Neutrophil (primary cell): ENCODE data around the gene CFAP47.
"Not testable (repeated sequence)": the region's sequence is repeated elsewhere in the genome, so short reads cannot be mapped to it uniquely, and the experiment has no call there.

Experiments used
- H3K27ac ChIP-seq: fragments of 200-600 bp; sonication (generic); 2 replicates; pipeline ENCODE4 v1.5.1; 2016; ENCODE audit warnings: mild to moderate bottlenecking, moderate library complexity
- H3K27me3 ChIP-seq: fragments of 200-600 bp; sonication (generic); 2 replicates; pipeline ENCODE4 v1.6.0; 2016; ENCODE audit warnings: mild to moderate bottlenecking
- H3K36me3 ChIP-seq: fragments of 200-600 bp; sonication (generic); 2 replicates; pipeline ENCODE4 v1.5.1; 2017
- H3K4me1 ChIP-seq, 2 experiments: fragments of 200-600 bp in 1 of 2; sonication (generic) in 1 of 2; 1 replicate in 1 of 2; 2 replicates in 1 of 2; pipeline versions ENCODE4 v1.5.1 to v1.6.1; 2013 to 2016; ENCODE audit warnings: low read depth in 1 of 2, low read length in 1 of 2, mild to moderate bottlenecking in 1 of 2, moderate library complexity in 1 of 2; ENCODE audit not compliant: control insufficient read depth in 1 of 2, insufficient read depth in 1 of 2
- H3K4me3 ChIP-seq, 2 experiments: fragments of 200-600 bp in 1 of 2; sonication (generic) in 1 of 2; 1 replicate in 1 of 2; 2 replicates in 1 of 2; pipeline ENCODE4 v1.5.1; 2013 to 2016; ENCODE audit warnings: low read depth in 1 of 2, low read length in 1 of 2, mild to moderate bottlenecking in 1 of 2, moderate library complexity in 1 of 2
- H3K9me3 ChIP-seq: fragments of 200-600 bp; sonication (generic); 2 replicates; pipeline ENCODE4 v1.5.1; 2016
- TF ChIP-seq, protein P1 (sequence below): fragments of 200-600 bp; sonication (generic); IDR thresholded peaks from 2 replicates; pipeline ENCODE4 v1.5.1; 2016; ENCODE audit warnings: antibody characterized with exemption

The CFAP47 gene

DNA sequence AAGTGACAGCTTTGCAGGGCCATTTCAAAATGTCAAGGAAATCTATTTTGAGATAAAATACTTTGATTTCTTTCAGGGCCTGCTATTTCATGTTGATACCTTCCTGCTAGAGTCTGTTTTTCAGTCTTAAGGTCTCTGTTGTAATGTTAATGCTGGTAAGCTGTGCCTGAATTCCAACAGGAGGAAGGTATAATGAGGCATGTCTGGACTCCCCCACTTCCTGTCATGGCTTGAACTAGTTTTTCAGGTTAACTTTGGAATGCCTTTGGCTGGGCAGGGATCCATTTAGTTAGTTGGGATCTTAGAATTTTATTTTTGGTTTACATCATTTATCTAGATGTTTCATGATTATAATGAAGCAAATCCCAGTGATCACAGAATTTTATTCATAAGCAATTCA, 279.0 kb downstream of the CFAP47 start:
- H3K9me3 ChIP-seq, result no peaks in the 10 kb centered on the region
- H3K4me1 ChIP-seq, result no peaks in the 10 kb centered on the region
- no peak overlapping the region for H3K27ac ChIP-seq
- H3K4me3 ChIP-seq, result no peak overlapping the region
- H3K27me3 ChIP-seq, result no peaks in the 10 kb centered on the region
- no peaks in the 10 kb centered on the region for H3K36me3 ChIP-seq
- TF ChIP-seq, protein P1, sequence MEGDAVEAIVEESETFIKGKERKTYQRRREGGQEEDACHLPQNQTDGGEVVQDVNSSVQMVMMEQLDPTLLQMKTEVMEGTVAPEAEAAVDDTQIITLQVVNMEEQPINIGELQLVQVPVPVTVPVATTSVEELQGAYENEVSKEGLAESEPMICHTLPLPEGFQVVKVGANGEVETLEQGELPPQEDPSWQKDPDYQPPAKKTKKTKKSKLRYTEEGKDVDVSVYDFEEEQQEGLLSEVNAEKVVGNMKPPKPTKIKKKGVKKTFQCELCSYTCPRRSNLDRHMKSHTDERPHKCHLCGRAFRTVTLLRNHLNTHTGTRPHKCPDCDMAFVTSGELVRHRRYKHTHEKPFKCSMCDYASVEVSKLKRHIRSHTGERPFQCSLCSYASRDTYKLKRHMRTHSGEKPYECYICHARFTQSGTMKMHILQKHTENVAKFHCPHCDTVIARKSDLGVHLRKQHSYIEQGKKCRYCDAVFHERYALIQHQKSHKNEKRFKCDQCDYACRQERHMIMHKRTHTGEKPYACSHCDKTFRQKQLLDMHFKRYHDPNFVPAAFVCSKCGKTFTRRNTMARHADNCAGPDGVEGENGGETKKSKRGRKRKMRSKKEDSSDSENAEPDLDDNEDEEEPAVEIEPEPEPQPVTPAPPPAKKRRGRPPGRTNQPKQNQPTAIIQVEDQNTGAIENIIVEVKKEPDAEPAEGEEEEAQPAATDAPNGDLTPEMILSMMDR, result no peak

DNA sequence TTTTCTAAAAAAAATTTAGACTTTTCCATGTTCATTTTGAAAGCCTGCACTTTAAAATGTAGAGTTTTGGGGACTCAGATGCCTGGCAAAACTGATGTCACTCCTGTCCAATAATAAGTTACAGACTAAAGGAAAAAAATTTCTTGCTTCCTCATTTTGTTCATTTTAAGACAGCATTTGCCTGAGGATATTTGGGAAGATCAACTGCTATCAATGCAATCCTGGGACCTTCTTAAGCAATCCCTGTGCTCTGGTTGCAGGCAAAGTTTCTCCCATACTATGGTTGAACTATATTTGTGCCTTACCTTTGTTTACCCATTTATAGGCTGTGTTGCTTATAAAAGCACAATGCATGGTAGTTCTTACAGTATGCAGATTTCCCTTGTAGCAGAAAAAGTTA, 280.4 kb downstream of the CFAP47 start:
- Histone ChIP-seq H3K4me1 (no peaks in the 10 kb centered on the region), H3K27ac (no peak overlapping the region), H3K9me3 (no peaks in the 10 kb centered on the region), H3K36me3 (no peaks in the 10 kb centered on the region), H3K4me3 (no peak overlapping the region), H3K27me3 (no peaks in the 10 kb centered on the region)
- TF ChIP-seq, protein P1, result no peak

DNA sequence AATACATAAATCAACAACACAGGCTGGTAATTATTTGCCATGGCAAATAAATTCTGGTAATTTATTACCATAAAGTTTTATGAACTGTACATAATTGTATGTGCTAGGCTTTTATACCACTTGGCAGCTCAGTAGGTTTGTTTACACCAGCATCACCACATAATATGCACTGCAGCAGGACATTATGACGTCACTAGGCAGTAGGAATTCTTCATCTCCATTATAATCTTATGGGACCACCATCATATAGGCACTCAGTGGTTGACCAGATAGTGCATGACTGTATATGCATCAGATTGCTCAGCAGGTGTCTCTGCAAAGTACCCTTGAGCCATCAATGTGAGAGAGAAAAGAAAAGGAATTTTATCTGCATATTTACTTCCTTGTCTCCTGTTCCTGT, 295.4 kb downstream of the CFAP47 start:
- no peaks in the 10 kb centered on the region for H3K9me3 ChIP-seq
- no peak overlapping the region for H3K27ac ChIP-seq

DNA sequence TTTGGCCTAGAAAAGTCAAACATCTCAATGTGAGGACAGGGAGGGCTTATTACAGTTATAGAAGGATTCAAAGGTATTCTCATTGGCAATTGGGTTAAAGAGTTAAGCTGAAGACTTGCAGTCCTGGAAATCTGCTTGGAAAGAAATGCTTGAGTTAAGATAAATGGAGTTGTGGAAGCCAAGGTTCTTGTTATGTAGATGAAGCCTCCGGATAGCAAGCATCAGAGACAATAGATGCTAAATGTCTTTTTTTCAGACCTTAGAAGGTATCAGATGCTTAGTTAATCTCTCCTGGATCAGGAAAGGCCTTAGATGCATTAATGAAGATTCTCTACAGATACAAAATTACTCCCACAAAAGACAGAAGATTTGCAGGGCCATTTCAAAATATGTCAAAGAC, 299.3 kb downstream of the CFAP47 start:
- H3K36me3 ChIP-seq, result no peaks in the 10 kb centered on the region
- H3K9me3 ChIP-seq, result no peaks in the 10 kb centered on the region
- H3K27me3 ChIP-seq, result no peaks in the 10 kb centered on the region
- no peak overlapping the region for H3K27ac ChIP-seq
- no peaks in the 10 kb centered on the region for H3K4me1 ChIP-seq
- no peak overlapping the region for H3K4me3 ChIP-seq
- TF ChIP-seq, protein P1, result no peak

More for the DNA sequence above, 295.4 kb downstream of the CFAP47 start:
- Histone ChIP-seq H3K27me3 (no peaks in the 10 kb centered on the region), H3K4me3 (no peak overlapping the region), H3K4me1 (no peaks in the 10 kb centered on the region), H3K36me3 (no peaks in the 10 kb centered on the region)
- TF ChIP-seq, protein P1, result no peak

DNA sequence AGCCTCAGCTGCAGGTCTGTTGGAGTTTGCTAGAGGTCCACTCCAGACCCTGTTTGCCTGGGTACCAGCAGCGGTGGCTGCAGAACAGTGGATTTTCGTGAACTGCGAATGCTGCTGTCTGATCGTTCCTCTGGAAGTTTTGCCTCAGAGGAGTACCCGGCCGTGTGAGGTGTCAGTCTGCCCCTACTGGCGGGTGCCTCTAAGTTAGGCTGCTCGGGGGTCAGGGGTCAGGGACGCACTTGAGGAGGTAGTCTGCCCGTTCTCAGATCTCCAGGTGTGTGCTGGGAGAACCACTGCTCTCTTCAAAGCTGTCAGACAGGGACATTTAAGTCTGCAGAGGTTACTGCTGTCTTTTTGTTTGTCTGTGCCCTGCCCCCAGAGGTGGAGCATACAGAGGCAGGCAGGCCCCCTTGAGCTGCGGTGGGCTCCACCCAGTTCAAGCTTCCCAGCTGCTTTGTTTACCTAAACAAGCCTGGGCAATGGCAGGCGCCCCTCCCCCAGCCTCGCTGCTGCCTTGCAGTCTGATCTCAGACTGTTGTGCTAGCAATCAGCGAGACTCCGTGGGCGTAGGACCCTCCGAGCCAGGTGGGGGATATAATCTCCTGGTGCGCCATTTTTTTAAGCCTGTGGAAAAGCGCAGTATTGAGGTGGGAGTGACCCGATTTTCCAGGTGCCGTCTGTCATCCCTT, 315.4 kb downstream of the CFAP47 start:
- H3K27ac ChIP-seq, H3K36me3 ChIP-seq: not testable (repeated sequence)

DNA sequence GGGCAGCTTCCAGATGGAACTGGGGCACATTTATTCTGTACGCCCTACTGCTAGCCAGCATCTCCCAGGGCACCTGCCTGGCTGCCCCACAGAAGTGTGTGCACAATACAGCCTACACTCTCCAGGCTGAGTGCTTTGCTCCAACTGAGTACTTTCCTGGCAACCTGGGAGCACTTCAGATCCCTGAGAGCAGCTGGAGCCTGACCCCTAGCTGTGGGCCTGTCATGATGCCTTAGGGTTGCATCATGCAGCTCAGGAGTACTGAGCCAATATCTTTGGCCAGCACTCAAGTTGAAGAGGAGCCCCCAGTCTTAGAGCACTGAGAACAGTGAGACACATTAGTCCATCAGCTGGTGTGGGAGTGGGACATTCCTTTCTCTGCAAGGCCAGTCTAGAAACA, 321.9 kb downstream of the CFAP47 start:
- TF ChIP-seq, protein P1, result no peak
- no peaks in the 10 kb centered on the region for H3K4me1 ChIP-seq

More for the DNA sequence above, 315.4 kb downstream of the CFAP47 start:
- H3K27me3 ChIP-seq, H3K4me1 ChIP-seq, H3K9me3 ChIP-seq, H3K4me3 ChIP-seq: not testable (repeated sequence)

More for the DNA sequence above, 321.9 kb downstream of the CFAP47 start:
- no peak overlapping the region for H3K27ac ChIP-seq
- H3K36me3 ChIP-seq, result no peaks in the 10 kb centered on the region
- no peaks in the 10 kb centered on the region for H3K9me3 ChIP-seq
- no peaks in the 10 kb centered on the region for H3K27me3 ChIP-seq
- H3K4me3 ChIP-seq, result no peak overlapping the region
